GM12891 (cell line): ENCODE results near the gene LHX1.

Source experiments
- POLR2A ChIP-seq: IDR thresholded peaks from 2 replicates; pipeline ENCODE4 v1.6.1; 2011; ENCODE audit warnings: low read depth, low read length, control low read depth
- POLR2AphosphoS5 ChIP-seq: IDR thresholded peaks from 2 replicates; pipeline ENCODE4 v1.6.1; 2011; ENCODE audit warnings: low read depth, low read length, control low read depth
- SPI1 ChIP-seq: IDR thresholded peaks from 2 replicates; pipeline ENCODE4 v1.6.1; 2011; ENCODE audit warnings: low read depth, low read length, control low read depth
- TAF1 ChIP-seq: IDR thresholded peaks from 2 replicates; pipeline ENCODE4 v1.6.1; 2011; ENCODE audit warnings: low read depth, low read length, control low read depth

DNA sequence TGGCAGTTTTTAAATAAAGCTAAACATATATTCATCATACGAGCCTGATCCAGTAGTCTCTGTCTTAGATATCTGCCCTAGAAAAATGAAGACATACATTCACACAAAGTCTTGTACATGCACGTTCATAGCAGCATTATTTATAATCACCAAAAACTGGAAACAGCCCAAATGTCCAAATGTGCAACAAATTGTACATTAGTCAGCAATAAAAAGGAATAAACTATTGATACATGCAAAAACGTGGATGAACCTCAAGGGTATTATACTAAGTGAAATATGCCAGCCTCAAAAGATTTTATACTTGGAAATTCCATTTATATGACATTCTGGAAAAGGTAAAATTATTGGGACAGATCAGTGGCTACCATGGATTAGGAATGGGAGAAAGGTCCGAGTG is 34.2 kb downstream of the LHX1 start:
- TF ChIP-seq TAF1 = no peak
- no peak for TF ChIP-seq POLR2A
- no peak for TF ChIP-seq POLR2AphosphoS5
- no peak for TF ChIP-seq SPI1
